ENCODE results near the gene CEP162. TPM values are rescaled to one million over a fixed set of nuclear protein-coding genes. Genes with fewer than 3 reads are reported as not detected.
A peak's percentile ranks its signal among the peaks of the same experiment; 100 is the strongest.

CEP162 gene
- total RNA-seq, 1 experiment from 2014 or later: 12.1 TPM

DNA sequence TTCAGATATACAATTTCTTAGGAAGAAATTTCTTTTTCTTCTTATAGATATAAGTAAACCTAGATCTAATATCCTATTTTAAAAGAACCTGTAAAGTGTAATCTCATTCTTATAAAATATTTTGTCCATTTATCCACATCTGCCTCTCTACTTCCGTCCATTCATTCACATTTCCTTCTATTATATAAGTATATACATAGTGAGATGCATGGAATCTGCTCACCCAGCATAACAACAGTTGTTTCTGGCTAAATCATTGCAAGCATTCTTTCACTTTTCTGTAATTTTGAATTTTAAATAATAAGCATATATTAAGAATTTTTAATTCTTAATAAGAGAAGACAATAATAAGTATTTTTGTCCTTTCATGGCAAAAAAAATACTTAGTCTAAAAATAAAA lies 45.4 kb downstream of the CEP162 start:
- POLR2A ChIA-PET (ENCODE audit: low non-redundant PET): no interaction called here

DNA sequence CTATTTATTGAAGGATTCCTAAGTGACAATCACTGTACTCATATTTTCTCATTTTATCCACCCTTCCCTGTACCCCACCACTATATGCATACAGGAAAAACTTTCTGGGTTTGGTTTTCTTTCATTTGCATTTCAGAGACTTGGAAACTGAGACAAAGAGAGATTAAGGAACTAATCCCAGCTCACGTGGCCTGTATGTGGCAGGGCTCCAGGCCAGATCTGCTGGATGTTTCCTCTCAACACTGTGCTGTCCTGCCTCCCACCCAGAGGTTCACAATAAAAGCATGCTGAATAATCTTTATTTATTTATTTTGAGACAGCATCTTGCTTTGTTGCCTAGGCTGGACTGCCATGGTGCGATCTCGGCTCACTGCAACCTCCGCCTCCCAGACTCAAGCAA lies 50.2 kb downstream of the CEP162 start:
- intact Hi-C loops (cut with micrococcal nuclease; ENCODE audit: unreplicated experiment): no loop called here
- POLR2A ChIA-PET (ENCODE audit: low non-redundant PET): no interaction called here
- no peaks in the 10 kb centered on the region for H3K27me3 ChIP-seq (replicated peaks; ENCODE audit: insufficient read depth, low read depth, low read length, poor library complexity)

More for the DNA sequence above, 45.4 kb downstream of the CEP162 start:
- Histone ChIP-seq H3K4me1 (ENCODE audit: insufficient read depth, low read length, poor library complexity, severe bottlenecking) (no peaks in the 10 kb centered on the region), H3K27ac (ENCODE audit: low read depth, low read length, poor library complexity, severe bottlenecking) (no peak overlapping the region), H3K36me3 (ENCODE audit: insufficient read depth, low read length, poor library complexity, severe bottlenecking) (no peaks in the 10 kb centered on the region), H3K9me3 (ENCODE audit: low read depth, low read length, poor library complexity, severe bottlenecking) (no peaks in the 10 kb centered on the region), H3K27me3 (replicated peaks; ENCODE audit: insufficient read depth, low read depth, low read length, poor library complexity) (no peaks in the 10 kb centered on the region), H3K4me3 (ENCODE audit: low read depth, low read length, poor library complexity, severe bottlenecking) (no peak overlapping the region)
- intact Hi-C loops (cut with micrococcal nuclease; ENCODE audit: unreplicated experiment): no loop called here
- DNase-seq (ENCODE audit: low spot score): no peak
- CTCF ChIA-PET: no interaction called here
- BruUV-seq (replicated peaks): no TSS peak
- no peak for TF ChIP-seq EZH2 (IDR thresholded peaks at IDR 0.05; ENCODE audit: borderline replicate concordance, low read depth, low read length, poor library complexity, severe bottlenecking)
- TF ChIP-seq, protein P1, sequence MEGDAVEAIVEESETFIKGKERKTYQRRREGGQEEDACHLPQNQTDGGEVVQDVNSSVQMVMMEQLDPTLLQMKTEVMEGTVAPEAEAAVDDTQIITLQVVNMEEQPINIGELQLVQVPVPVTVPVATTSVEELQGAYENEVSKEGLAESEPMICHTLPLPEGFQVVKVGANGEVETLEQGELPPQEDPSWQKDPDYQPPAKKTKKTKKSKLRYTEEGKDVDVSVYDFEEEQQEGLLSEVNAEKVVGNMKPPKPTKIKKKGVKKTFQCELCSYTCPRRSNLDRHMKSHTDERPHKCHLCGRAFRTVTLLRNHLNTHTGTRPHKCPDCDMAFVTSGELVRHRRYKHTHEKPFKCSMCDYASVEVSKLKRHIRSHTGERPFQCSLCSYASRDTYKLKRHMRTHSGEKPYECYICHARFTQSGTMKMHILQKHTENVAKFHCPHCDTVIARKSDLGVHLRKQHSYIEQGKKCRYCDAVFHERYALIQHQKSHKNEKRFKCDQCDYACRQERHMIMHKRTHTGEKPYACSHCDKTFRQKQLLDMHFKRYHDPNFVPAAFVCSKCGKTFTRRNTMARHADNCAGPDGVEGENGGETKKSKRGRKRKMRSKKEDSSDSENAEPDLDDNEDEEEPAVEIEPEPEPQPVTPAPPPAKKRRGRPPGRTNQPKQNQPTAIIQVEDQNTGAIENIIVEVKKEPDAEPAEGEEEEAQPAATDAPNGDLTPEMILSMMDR (conservative IDR thresholded peaks at IDR 0.05; ENCODE audit: low read depth, low read length): no peak

DNA sequence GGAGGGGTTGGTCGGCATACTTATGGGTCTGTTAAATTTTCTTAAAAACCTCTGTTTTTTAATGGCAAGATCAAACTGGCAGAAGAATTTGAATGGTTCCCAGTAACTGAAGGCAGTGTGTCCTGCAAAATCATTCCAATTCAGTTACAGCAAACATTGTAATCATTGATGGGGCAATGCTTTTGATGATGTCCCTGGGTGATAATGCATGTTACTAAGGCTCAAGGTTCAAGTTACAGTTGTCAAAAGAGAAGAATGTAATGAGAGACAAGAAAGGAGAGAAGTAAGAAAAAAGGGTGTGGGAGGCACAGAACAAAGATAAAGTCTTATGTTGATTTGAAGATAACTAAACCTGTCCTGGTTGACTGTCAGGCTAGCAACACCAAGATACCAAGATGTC lies 54.9 kb downstream of the CEP162 start:
- POLR2A ChIA-PET (ENCODE audit: low non-redundant PET): no interaction called here
- DNase-seq (ENCODE audit: low spot score): no peak
- Histone ChIP-seq H3K4me1 (ENCODE audit: insufficient read depth, low read length, poor library complexity, severe bottlenecking) (no peaks in the 10 kb centered on the region), H3K36me3 (ENCODE audit: insufficient read depth, low read length, poor library complexity, severe bottlenecking) (no peaks in the 10 kb centered on the region), H3K27me3 (replicated peaks; ENCODE audit: insufficient read depth, low read depth, low read length, poor library complexity) (no peaks in the 10 kb centered on the region), H3K4me3 (ENCODE audit: low read depth, low read length, poor library complexity, severe bottlenecking) (no peak overlapping the region), H3K9me3 (ENCODE audit: low read depth, low read length, poor library complexity, severe bottlenecking) (no peaks in the 10 kb centered on the region), H3K27ac (ENCODE audit: low read depth, low read length, poor library complexity, severe bottlenecking) (no peak overlapping the region)
- TF ChIP-seq, protein P1 (conservative IDR thresholded peaks at IDR 0.05; ENCODE audit: low read depth, low read length): no peak
- TF ChIP-seq EZH2 (IDR thresholded peaks at IDR 0.05; ENCODE audit: borderline replicate concordance, low read depth, low read length, poor library complexity, severe bottlenecking): no peak
- intact Hi-C loops (cut with micrococcal nuclease; ENCODE audit: unreplicated experiment): no loop called here
- CTCF ChIA-PET: no interaction called here
- BruUV-seq (replicated peaks): no TSS peak

More for the DNA sequence above, 50.2 kb downstream of the CEP162 start:
- Histone ChIP-seq H3K36me3 (ENCODE audit: insufficient read depth, low read length, poor library complexity, severe bottlenecking) (no peaks in the 10 kb centered on the region), H3K4me1 (ENCODE audit: insufficient read depth, low read length, poor library complexity, severe bottlenecking) (no peaks in the 10 kb centered on the region), H3K27ac (ENCODE audit: low read depth, low read length, poor library complexity, severe bottlenecking) (no peak overlapping the region), H3K9me3 (ENCODE audit: low read depth, low read length, poor library complexity, severe bottlenecking) (no peaks in the 10 kb centered on the region), H3K4me3 (ENCODE audit: low read depth, low read length, poor library complexity, severe bottlenecking) (no peak overlapping the region)
- BruUV-seq (replicated peaks): no TSS peak
- TF ChIP-seq, protein P1 (conservative IDR thresholded peaks at IDR 0.05; ENCODE audit: low read depth, low read length): no peak
- TF ChIP-seq EZH2 (IDR thresholded peaks at IDR 0.05; ENCODE audit: borderline replicate concordance, low read depth, low read length, poor library complexity, severe bottlenecking): no peak
- peak; percentile 30 for DNase-seq (ENCODE audit: low spot score)
- CTCF ChIA-PET: no interaction called here

Measured in A673 (cell line).